ENCODE measurements around the gene ANKUB1.
A peak's percentile ranks its signal among the peaks of the same experiment; 100 is the strongest.

The ANKUB1 gene

DNA sequence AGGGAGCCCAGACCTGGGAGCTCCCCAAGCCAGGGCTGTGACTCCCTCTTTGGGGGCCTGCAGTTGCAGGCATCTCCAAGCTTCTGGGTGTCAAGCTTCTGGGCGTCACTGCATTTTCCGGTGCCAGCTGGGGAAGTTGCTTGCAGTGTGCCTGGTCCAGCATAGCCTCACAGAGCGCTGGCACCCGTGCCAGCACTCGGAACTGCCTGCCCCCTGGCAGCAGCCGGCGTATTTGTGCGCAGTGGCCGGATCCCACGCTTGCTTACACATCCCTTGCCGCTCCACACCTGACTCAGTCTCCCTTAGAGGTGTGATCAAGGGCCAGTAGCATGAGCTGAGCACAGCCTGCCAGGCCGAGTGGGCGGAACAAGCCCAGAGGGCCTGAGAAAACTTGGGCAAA is 77.1 kb downstream of the ANKUB1 start:
- Mint-ChIP-seq H3K4me3 (no peak overlapping the region), H3K4me1 (no peaks in the 10 kb centered on the region), H3K27ac (no peak overlapping the region), H3K27me3 (no peaks in the 10 kb centered on the region), H3K9me3 (no peaks in the 10 kb centered on the region)
- ATAC-seq (no peak), DNase-seq (no peak)

DNA sequence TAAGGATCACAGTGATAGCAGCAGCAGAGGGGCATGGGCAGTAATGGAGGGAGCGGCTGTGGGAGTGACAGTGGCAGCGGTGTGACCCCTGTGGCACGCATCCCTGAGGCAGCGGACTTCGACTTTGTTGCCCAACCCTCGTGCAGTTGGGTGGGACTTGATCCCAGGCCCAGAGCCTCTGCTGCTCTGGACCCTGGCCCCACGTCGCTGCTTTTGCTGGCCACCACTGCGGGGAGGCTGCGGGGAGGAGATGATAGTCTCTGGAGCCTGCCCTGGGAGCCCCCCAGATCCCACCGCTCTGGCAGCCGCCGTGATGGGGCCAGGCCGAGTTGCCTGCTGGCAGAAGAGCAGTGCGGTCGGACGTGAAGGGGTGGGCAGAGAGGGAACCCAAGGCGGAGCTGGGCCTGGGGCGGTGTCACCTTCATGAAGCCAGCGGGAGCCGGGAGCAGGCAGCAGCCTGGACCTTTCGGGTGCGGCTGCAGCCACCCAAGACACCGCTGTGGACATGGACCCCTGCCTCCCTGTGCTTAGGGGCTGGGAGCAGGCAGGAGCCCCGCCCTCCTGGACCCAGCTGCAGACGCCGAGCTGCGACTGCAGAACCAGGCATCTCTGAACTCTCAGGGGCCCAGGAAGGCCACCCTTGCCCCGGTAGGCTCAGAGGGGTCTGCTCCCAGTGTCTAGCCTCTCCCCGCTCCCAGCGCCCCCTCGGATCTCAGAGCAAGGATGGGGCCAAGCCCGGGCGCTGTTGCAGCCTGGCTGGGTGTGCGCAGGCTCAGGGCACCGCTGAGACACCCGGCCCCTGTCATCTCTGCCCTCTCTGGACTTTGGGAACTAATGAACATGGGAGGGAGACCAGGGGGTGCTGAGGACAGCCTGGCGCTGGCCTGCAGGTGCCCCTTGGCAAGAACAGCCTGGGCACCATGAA is 78.4 kb downstream of the ANKUB1 start:
- ATAC-seq (peak; percentile 45), DNase-seq (no peak)
- no peaks in the 10 kb centered on the region for H3K4me1 Mint-ChIP-seq
- no peaks in the 10 kb centered on the region for H3K27me3 Mint-ChIP-seq
- H3K9me3 Mint-ChIP-seq: no peaks in the 10 kb centered on the region
- no peak overlapping the region for H3K4me3 Mint-ChIP-seq
- H3K27ac Mint-ChIP-seq: no peak overlapping the region

Measured in stimulated activated naive CD8-positive, alpha-beta T cell treated with anti-CD3 and anti-CD28 coated beads, Interleukin-15, amount 100 ng/mL, for 72 hours (primary cell).